T-cell (primary cell): ENCODE data around the gene PLSCR4. TPM values are rescaled to one million over a fixed set of nuclear protein-coding genes. Genes with fewer than 3 reads are reported as not detected.
"Not testable (repeated sequence)": the region's sequence is repeated elsewhere in the genome, so short reads cannot be mapped to it uniquely, and the experiment has no call there.

Experiments
- ATAC-seq, 4 experiments: fragments of 200-7000 bp in 3 of 4; fragments of 150-1000 bp in 1 of 4; cut with Tn5 transposase; replicated peaks in 1 of 4; 1 replicate in 3 of 4; 2 replicates in 1 of 4; pipeline ENCODE4 v1.10.0; 2021; ENCODE audit warnings: moderate library complexity in 3 of 4, mild to moderate bottlenecking in 2 of 4, moderate number of reproducible peaks in 1 of 4
- CTCF ChIA-PET, 2 donors: fragments of 300-600 bp; sonication (Branson Sonifier 250); formaldehyde crosslinking; loops; one replicate each; lab custom pipeline; 2022; ENCODE audit warnings: antibody characterized with exemption in 2 of 2; lab: Charles Lee
- POLR2A ChIA-PET, 2 donors: fragments of 300-600 bp; sonication (Branson Sonifier 250); formaldehyde crosslinking; loops; one replicate each; lab custom pipeline; 2022; ENCODE audit warnings: antibody characterized with exemption in 2 of 2; lab: Charles Lee
- DNase-seq, 35 experiments: peaks; one replicate each; pipeline versions ENCODE4 v3.0.0 to v3.0.0-alpha.2; 2013 to 2023
- H3K27ac ChIP-seq: one replicate; pipeline ENCODE4 v1.5.1; 2013; ENCODE audit warnings: low read length
- H3K27me3 ChIP-seq, 2 experiments: replicated peaks in 1 of 2; 1 replicate in 1 of 2; 2 replicates in 1 of 2; pipeline versions ENCODE4 v1.6.1 to v1.7.0; 2013; ENCODE audit warnings: low read length in 1 of 2, mixed read lengths in 1 of 2; ENCODE audit not compliant: control insufficient read depth in 2 of 2, insufficient read depth in 2 of 2; ENCODE audit errors: extremely low read depth in 1 of 2
- H3K36me3 ChIP-seq, 2 donors: 1 replicate in 1 of 2; 2 replicates in 1 of 2; pipeline versions ENCODE4 v1.6.1 to v1.7.0; 2013; ENCODE audit warnings: low read length in 1 of 2; ENCODE audit not compliant: control insufficient read depth in 2 of 2, insufficient read depth in 1 of 2; ENCODE audit errors: extremely low read depth in 1 of 2
- H3K4me1 ChIP-seq, 2 experiments: 1 replicate in 1 of 2; 2 replicates in 1 of 2; pipeline versions ENCODE4 v1.6.1 to v1.7.0; 2013; ENCODE audit warnings: low read length in 2 of 2, mixed read lengths in 1 of 2; ENCODE audit not compliant: insufficient read depth in 2 of 2, control insufficient read depth in 1 of 2; ENCODE audit errors: extremely low read depth in 1 of 2
- H3K4me3 ChIP-seq, 2 donors: 1 replicate in 1 of 2; 2 replicates in 1 of 2; pipeline versions ENCODE4 v1.5.1 to v1.7.0; 2013; ENCODE audit warnings: mild to moderate bottlenecking in 2 of 2, low read length in 1 of 2, moderate library complexity in 1 of 2; ENCODE audit not compliant: control insufficient read depth in 1 of 2; ENCODE audit errors: extremely low read depth in 1 of 2
- H3K9me3 ChIP-seq: 2 replicates; pipeline ENCODE4 v1.7.0; 2013
- H3K27ac Mint-ChIP-seq, 2 donors: one replicate each; pipeline ENCODE4 v1.8.0; 2020 to 2021; ENCODE audit warnings: mild to moderate bottlenecking in 2 of 2, mixed read lengths in 2 of 2
- H3K27me3 Mint-ChIP-seq, 2 donors: one replicate each; pipeline ENCODE4 v1.8.0; 2021 to 2022; ENCODE audit warnings: mixed read lengths in 2 of 2
- H3K36me3 Mint-ChIP-seq: one replicate; pipeline ENCODE4 v1.8.0; 2021; ENCODE audit warnings: mixed read lengths
- H3K4me1 Mint-ChIP-seq, 3 donors: one replicate each; pipeline ENCODE4 v1.8.0; 2020 to 2022; ENCODE audit warnings: mixed read lengths in 3 of 3, mild to moderate bottlenecking in 1 of 3
- H3K4me3 Mint-ChIP-seq, 3 donors: one replicate each; pipeline ENCODE4 v1.8.0; 2020 to 2022; ENCODE audit warnings: mild to moderate bottlenecking in 3 of 3, mixed read lengths in 3 of 3, moderate library complexity in 3 of 3
- H3K9me3 Mint-ChIP-seq, 3 donors: one replicate each; pipeline ENCODE4 v1.8.0; 2020 to 2022; ENCODE audit warnings: mixed read lengths in 3 of 3
- WGBS: methylation state at CpG from one replicate; pipeline ENCODE4 v1.1.5; 2013; ENCODE audit warnings: missing lambda C conversion rate; ENCODE audit not compliant: insufficient coverage; 5-methylcytosine and 5-hydroxymethylcytosine counted together
- total RNA-seq, 35 experiments: library from RNA in 6 of 35; stranded (reverse) in 6 of 35; fragments of 120-200 nt in 1 of 35; gene quantifications; one replicate each; pipeline versions ENCODE4 v1.2.1 to v1.2.4 and lab custom pipeline; 2013 to 2026

The PLSCR4 gene
- total RNA-seq, 5 donors from 2014 or later (not counting 1 experiment from before 2014, with no cell fraction given) = 0.12 to 0.26 (median 0.16) TPM; not detected in 2

- no CpG with 5 or more reads among the region's 1 CpG for WGBS
- H3K27me3 Mint-ChIP-seq = no peaks in the 10 kb centered on the region
- no peaks in the 10 kb centered on the region for H3K4me1 Mint-ChIP-seq
- no peak overlapping the region for H3K4me3 Mint-ChIP-seq
- Histone ChIP-seq H3K27me3 (no peaks in the 10 kb centered on the region), H3K27ac (no peak overlapping the region), H3K4me1 (no peaks in the 10 kb centered on the region), H3K36me3 (no peaks in the 10 kb centered on the region), H3K9me3 (no peaks in the 10 kb centered on the region), H3K4me3 (no peak overlapping the region)
- H3K36me3 Mint-ChIP-seq = no peaks in the 10 kb centered on the region
- ATAC-seq = no peak
- POLR2A ChIA-PET = interaction anchor here in 1 of 2 donors (0.6 kb wide), 1 partner anchor 350 kb away, joined by 3 read pairs; no protein-coding TSS in a partner anchor
- DNase-seq = no peak
- no peaks in the 10 kb centered on the region for H3K9me3 Mint-ChIP-seq
- H3K27ac Mint-ChIP-seq = no peak overlapping the region
- CTCF ChIA-PET = interaction anchor here (0.8 to 0.9 kb wide), 2 partner anchors 9 to 36 kb away, joined by 3 to 4 read pairs; no protein-coding TSS in a partner anchor
Observed at GRCh38 chr3:146227486-146227885, 23.4 kb downstream of the PLSCR4 start.

DNA sequence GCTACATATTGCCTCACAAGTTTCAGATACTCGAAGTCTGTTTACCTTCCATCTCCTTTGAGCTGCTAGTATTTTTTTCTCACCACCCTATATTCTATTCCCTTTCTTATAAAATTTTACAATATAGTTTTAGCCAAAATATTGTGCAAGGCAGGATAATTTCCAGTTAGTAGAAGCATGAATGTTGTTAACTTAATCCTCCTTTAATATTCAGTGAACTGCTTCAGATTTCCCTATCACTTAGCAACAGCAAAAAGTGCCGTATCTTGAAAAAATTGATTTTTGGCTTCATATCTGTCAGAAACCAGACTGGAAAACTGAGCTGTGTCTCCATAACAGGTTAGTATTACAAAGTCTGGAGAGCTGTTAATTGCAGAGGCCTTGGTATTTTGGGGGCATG lies 24.0 kb downstream of the PLSCR4 start:
- Histone ChIP-seq H3K4me3 (no peak overlapping the region), H3K27me3 (no peaks in the 10 kb centered on the region), H3K4me1 (no peaks in the 10 kb centered on the region), H3K27ac (no peak overlapping the region), H3K9me3 (no peaks in the 10 kb centered on the region), H3K36me3 (no peaks in the 10 kb centered on the region)
- H3K4me1 Mint-ChIP-seq = no peaks in the 10 kb centered on the region
- no CpG with 5 or more reads among the region's 2 CpGs for WGBS
- no peak for DNase-seq
- H3K27ac Mint-ChIP-seq = no peak overlapping the region
- no peaks in the 10 kb centered on the region for H3K9me3 Mint-ChIP-seq
- ChIA-PET POLR2A (no interaction called here), CTCF (interaction anchor here (0.8 to 0.9 kb wide), 2 partner anchors 9 to 36 kb away, joined by 3 to 4 read pairs; no protein-coding TSS in a partner anchor)
- no peaks in the 10 kb centered on the region for H3K36me3 Mint-ChIP-seq
- ATAC-seq = no peak
- H3K27me3 Mint-ChIP-seq = no peaks in the 10 kb centered on the region
- H3K4me3 Mint-ChIP-seq = no peak overlapping the region

DNA sequence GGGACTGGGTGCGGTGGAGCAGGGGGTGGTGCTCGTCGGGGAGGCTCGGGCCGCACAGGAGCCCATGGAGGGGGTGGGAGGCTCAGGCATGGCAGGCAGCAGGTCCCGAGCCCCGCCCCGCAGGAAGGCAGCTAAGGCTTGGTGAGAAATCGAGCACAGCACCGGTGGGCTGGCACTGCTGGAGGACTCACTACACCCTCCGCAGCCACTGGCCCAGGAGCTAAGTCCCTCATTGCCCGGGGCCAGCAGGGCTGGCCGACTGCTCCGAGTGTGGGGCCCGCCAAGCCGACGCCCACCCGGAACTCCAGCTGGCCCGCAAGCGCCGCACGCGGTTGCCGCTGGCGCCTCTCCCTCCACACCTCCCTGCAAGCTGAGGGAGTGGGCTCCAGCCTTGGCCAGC lies 25.4 kb downstream of the PLSCR4 start:
- H3K9me3 ChIP-seq, ATAC-seq, H3K27me3 Mint-ChIP-seq, H3K36me3 ChIP-seq, H3K27me3 ChIP-seq, H3K4me1 Mint-ChIP-seq, H3K4me1 ChIP-seq, H3K27ac Mint-ChIP-seq, H3K4me3 ChIP-seq, CTCF ChIA-PET, H3K9me3 Mint-ChIP-seq, H3K36me3 Mint-ChIP-seq, H3K27ac ChIP-seq, POLR2A ChIA-PET, H3K4me3 Mint-ChIP-seq, DNase-seq: not testable (repeated sequence)
- 95% methylated on average over 17 of the region's 25 CpGs for WGBS

GRCh38 chr3:146223401-146224373 lies 27.2 kb downstream of the PLSCR4 start:
- CTCF ChIA-PET = interaction anchor here in 1 of 2 donors (0.5 kb wide), 1 partner anchor 1434 kb away, joined by 5 read pairs; no protein-coding TSS in a partner anchor
- no peaks in the 10 kb centered on the region for H3K27me3 ChIP-seq
- H3K4me1 ChIP-seq = no peaks in the 10 kb centered on the region
- 86% methylated on average over 1 of the region's 6 CpGs for WGBS
- no peak overlapping the region for H3K27ac Mint-ChIP-seq
- H3K36me3 Mint-ChIP-seq = no peaks in the 10 kb centered on the region
- no peaks in the 10 kb centered on the region for H3K9me3 ChIP-seq
- H3K36me3 ChIP-seq = no peaks in the 10 kb centered on the region
- ATAC-seq (no peak), DNase-seq (no peak)
- H3K27me3 Mint-ChIP-seq = no peaks in the 10 kb centered on the region
- POLR2A ChIA-PET = no interaction called here
- no peaks in the 10 kb centered on the region for H3K9me3 Mint-ChIP-seq
- H3K4me1 Mint-ChIP-seq = no peaks in the 10 kb centered on the region
- no peak overlapping the region for H3K4me3 Mint-ChIP-seq
- H3K27ac ChIP-seq = no peak overlapping the region
- no peak overlapping the region for H3K4me3 ChIP-seq

- no peaks in the 10 kb centered on the region for H3K9me3 ChIP-seq
- H3K27ac ChIP-seq = no peak overlapping the region
- Mint-ChIP-seq H3K4me1 (no peaks in the 10 kb centered on the region), H3K36me3 (no peaks in the 10 kb centered on the region), H3K9me3 (no peaks in the 10 kb centered on the region), H3K27me3 (peaks cover 3 to 5% of the 10 kb centered on the region in 2 donors), H3K4me3 (no peak overlapping the region), H3K27ac (no peak overlapping the region)
- ATAC-seq = no peak
- no peak overlapping the region for H3K4me3 ChIP-seq
- no peak for DNase-seq
- H3K27me3 ChIP-seq = no peaks in the 10 kb centered on the region
- no peaks in the 10 kb centered on the region for H3K4me1 ChIP-seq
- ChIA-PET CTCF (interaction anchor here (0.9 to 1.5 kb wide), 2 partner anchors 33 to 372 kb away, joined by 3 to 7 read pairs; no protein-coding TSS in a partner anchor), POLR2A (no interaction called here)
- no peaks in the 10 kb centered on the region for H3K36me3 ChIP-seq
- 88% methylated on average over 7 of the region's 9 CpGs for WGBS
Observed at GRCh38 chr3:146222204-146223046, 28.5 kb downstream of the PLSCR4 start.

DNA sequence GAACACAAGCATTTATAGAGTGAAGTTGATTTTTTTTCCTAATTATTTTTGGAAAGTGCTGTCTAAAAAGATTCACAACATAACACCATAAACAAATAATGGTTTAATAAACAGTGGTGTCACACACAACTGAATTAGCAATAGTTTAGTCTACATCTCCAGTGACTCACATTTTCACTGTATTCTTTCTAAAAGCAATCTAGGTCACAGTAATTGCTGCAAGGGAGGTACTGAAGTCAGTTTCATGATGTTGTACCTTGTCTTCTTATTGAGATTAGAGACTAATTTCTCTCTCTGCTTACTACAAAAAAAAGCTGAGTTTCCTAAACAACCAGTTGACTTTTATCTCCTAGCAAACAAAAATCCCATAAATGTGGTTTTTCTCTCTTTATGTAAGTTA lies 29.6 kb downstream of the PLSCR4 start:
- POLR2A ChIA-PET = no interaction called here
- H3K4me3 Mint-ChIP-seq = no peak overlapping the region
- H3K36me3 Mint-ChIP-seq = no peaks in the 10 kb centered on the region
- Histone ChIP-seq H3K36me3 (no peaks in the 10 kb centered on the region), H3K27me3 (no peaks in the 10 kb centered on the region), H3K4me3 (no peak overlapping the region), H3K9me3 (no peaks in the 10 kb centered on the region), H3K27ac (no peak overlapping the region), H3K4me1 (no peaks in the 10 kb centered on the region)
- no peaks in the 10 kb centered on the region for H3K9me3 Mint-ChIP-seq
- H3K27ac Mint-ChIP-seq = no peak overlapping the region
- ATAC-seq (no peak), DNase-seq (no peak)
- H3K4me1 Mint-ChIP-seq = no peaks in the 10 kb centered on the region
- peaks cover 3 to 6% of the 10 kb centered on the region in 2 donors for H3K27me3 Mint-ChIP-seq
- CTCF ChIA-PET = interaction anchor here (1.4 to 2.2 kb wide), 3 partner anchors 27 to 373 kb away, joined by 3 to 12 read pairs (median 7); no protein-coding TSS in a partner anchor
